DOHH2 (cell line): ENCODE measurements around the gene TMTC2.

ENCODE experiments used
- H3F3A ChIP-seq: fragments of 200-600 bp; sonication (generic), shearing (Covaris generic); 2 replicates; pipeline ENCODE4 v1.6.0; 2016; ENCODE audit warnings: antibody characterized with exemption, mild to moderate bottlenecking; ENCODE audit not compliant: control insufficient read depth, insufficient read depth
- H3K27ac ChIP-seq: fragments of 200-600 bp; sonication (generic); 2 replicates; pipeline ENCODE4 v1.5.1; 2014; ENCODE audit warnings: low read depth, mild to moderate bottlenecking, low read length, moderate library complexity
- H3K27me3 ChIP-seq: fragments of 200-600 bp; sonication (generic); 2 replicates; pipeline ENCODE4 v1.6.1; 2014; ENCODE audit warnings: mild to moderate bottlenecking, low read length, mixed read lengths; ENCODE audit not compliant: control insufficient read depth
- H3K36me3 ChIP-seq: fragments of 200-600 bp; sonication (generic); 2 replicates; pipeline ENCODE4 v1.6.1; 2014; ENCODE audit warnings: mild to moderate bottlenecking, low read length, moderate library complexity, mixed read lengths; ENCODE audit not compliant: control insufficient read depth
- H3K4me1 ChIP-seq: fragments of 200-600 bp; sonication (generic); 2 replicates; pipeline ENCODE4 v1.6.1; 2014; ENCODE audit warnings: mild to moderate bottlenecking, low read length, mixed read lengths; ENCODE audit not compliant: control insufficient read depth
- H3K4me2 ChIP-seq: fragments of 200-600 bp; sonication (generic); 2 replicates; pipeline ENCODE4 v1.6.0; 2014; ENCODE audit warnings: mild to moderate bottlenecking, low read length, moderate library complexity
- H3K4me3 ChIP-seq: fragments of 200-600 bp; sonication (generic); 2 replicates; pipeline ENCODE4 v1.5.1; 2014; ENCODE audit warnings: mild to moderate bottlenecking, low read length, mixed read lengths
- H3K79me2 ChIP-seq: fragments of 200-600 bp; sonication (generic); 2 replicates; pipeline ENCODE4 v1.6.1; 2014; ENCODE audit warnings: mild to moderate bottlenecking, low read length, mixed read lengths; ENCODE audit not compliant: control insufficient read depth
- H3K9me2 ChIP-seq: fragments of 200-600 bp; sonication (generic); replicated peaks from 2 replicates; pipeline ENCODE4 v1.6.1; 2014; ENCODE audit warnings: mild to moderate bottlenecking, low read length, mixed read lengths; ENCODE audit not compliant: control insufficient read depth
- H3K9me3 ChIP-seq: fragments of 200-600 bp; sonication (generic); 2 replicates; pipeline ENCODE4 v1.6.1; 2014; ENCODE audit warnings: antibody characterized with exemption, low read length, mixed read lengths; ENCODE audit not compliant: control insufficient read depth, insufficient read depth
- H4K20me1 ChIP-seq: fragments of 200-600 bp; sonication (generic); 2 replicates; pipeline ENCODE4 v1.6.0; 2014; ENCODE audit warnings: low read depth, mild to moderate bottlenecking, antibody characterized with exemption, low read length, moderate library complexity; ENCODE audit not compliant: control insufficient read depth, insufficient read depth
- CTCF ChIP-seq: fragments of 200-600 bp; sonication (generic); IDR thresholded peaks from one replicate; pipeline ENCODE4 v1.5.1; 2014; ENCODE audit warnings: antibody characterized with exemption, mild to moderate bottlenecking, low read depth, low read length; ENCODE audit not compliant: poor library complexity, severe bottlenecking
- EZH2phosphoT487 ChIP-seq: fragments of 200-600 bp; sonication (generic); IDR thresholded peaks from 2 replicates; pipeline ENCODE4 v1.6.1; 2017; ENCODE audit warnings: borderline replicate concordance, mild to moderate bottlenecking, antibody characterized with exemption, low read length, moderate library complexity, mixed read lengths

The TMTC2 gene

GRCh38 chr12:83005534-83006197 lies 319.0 kb downstream of the TMTC2 start:
- TF ChIP-seq CTCF = no peak
- no peak for TF ChIP-seq EZH2phosphoT487
- no peaks in the 10 kb centered on the region for H3K79me2 ChIP-seq
- H4K20me1 ChIP-seq = no peaks in the 10 kb centered on the region
- H3K36me3 ChIP-seq = no peaks in the 10 kb centered on the region
- no peaks in the 10 kb centered on the region for H3K27me3 ChIP-seq
- H3K4me3 ChIP-seq = no peak overlapping the region
- peaks cover 16% of the 10 kb centered on the region for H3K9me3 ChIP-seq
- no peaks in the 10 kb centered on the region for H3K4me1 ChIP-seq
- no peaks in the 10 kb centered on the region for H3K9me2 ChIP-seq
- H3K4me2 ChIP-seq = no peak overlapping the region
- no peak overlapping the region for H3K27ac ChIP-seq
- no peaks in the 10 kb centered on the region for H3F3A ChIP-seq

DNA sequence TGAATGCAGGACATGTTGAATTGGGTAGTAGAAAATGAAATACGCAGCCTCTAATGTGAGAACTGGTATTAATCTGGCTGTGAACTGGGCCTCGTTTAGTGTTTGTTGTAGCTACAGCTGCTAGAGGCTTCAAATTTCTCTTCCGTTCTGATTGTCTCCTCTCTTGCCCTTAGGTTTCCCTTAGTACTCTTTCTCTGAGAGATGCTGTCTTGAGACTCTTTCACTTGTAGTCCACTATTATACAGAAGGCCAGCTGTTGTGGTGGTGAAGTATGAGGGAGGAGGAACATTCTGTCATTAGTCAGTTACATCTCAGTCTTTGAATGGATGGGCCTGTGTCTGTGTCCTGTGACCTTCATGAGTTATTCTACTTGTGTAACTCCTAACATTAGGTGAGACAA lies 322.0 kb downstream of the TMTC2 start:
- TF ChIP-seq CTCF = no peak
- TF ChIP-seq EZH2phosphoT487 = no peak
- no peaks in the 10 kb centered on the region for H3K79me2 ChIP-seq
- no peaks in the 10 kb centered on the region for H3K27me3 ChIP-seq
- H3F3A ChIP-seq = no peaks in the 10 kb centered on the region
- H3K36me3 ChIP-seq = no peaks in the 10 kb centered on the region
- H3K9me2 ChIP-seq = no peaks in the 10 kb centered on the region
- no peaks in the 10 kb centered on the region for H4K20me1 ChIP-seq
- peaks cover 16% of the 10 kb centered on the region for H3K9me3 ChIP-seq
- no peak overlapping the region for H3K4me2 ChIP-seq
- no peaks in the 10 kb centered on the region for H3K4me1 ChIP-seq
- no peak overlapping the region for H3K27ac ChIP-seq
- no peak overlapping the region for H3K4me3 ChIP-seq

- H3K9me3 ChIP-seq = peaks cover 16% of the 10 kb centered on the region
- TF ChIP-seq EZH2phosphoT487 = no peak
- no peak for TF ChIP-seq CTCF
- H3F3A ChIP-seq = no peaks in the 10 kb centered on the region
- no peak overlapping the region for H3K27ac ChIP-seq
- H3K27me3 ChIP-seq = no peaks in the 10 kb centered on the region
- no peaks in the 10 kb centered on the region for H3K79me2 ChIP-seq
- no peaks in the 10 kb centered on the region for H3K36me3 ChIP-seq
- no peaks in the 10 kb centered on the region for H3K4me1 ChIP-seq
- H3K9me2 ChIP-seq = no peaks in the 10 kb centered on the region
- no peak overlapping the region for H3K4me2 ChIP-seq
- H3K4me3 ChIP-seq = no peak overlapping the region
- H4K20me1 ChIP-seq = no peaks in the 10 kb centered on the region
These were observed 323.6 kb downstream of the TMTC2 start for GRCh38 chr12:83010169-83010804.
